K562 (cell line): ENCODE results near the gene ZNF280C. TPM values are rescaled to one million over a fixed set of nuclear protein-coding genes. Genes with fewer than 3 reads are reported as not detected.

ENCODE experiments used
- ARID1B ChIP-seq: fragments of 450-650 bp; IDR thresholded peaks from 2 replicates; pipeline ENCODE4 v1.6.1; 2016; ENCODE audit warnings: antibody characterized with exemption, mild to moderate bottlenecking, inconsistent platforms
- CREB3L1 ChIP-seq: fragments of 450-650 bp; IDR thresholded peaks from 2 replicates; pipeline ENCODE4 v1.6.1; 2014; ENCODE audit warnings: low read depth, mild to moderate bottlenecking, moderate library complexity, borderline replicate concordance
- CUX1 ChIP-seq: fragments of 200-800 bp; sonication (Bioruptor generic); IDR thresholded peaks from 2 replicates; pipeline ENCODE4 v1.6.1; 2016; ENCODE audit warnings: missing genetic modification characterization, missing compliant biosample characterization
- HDAC8 ChIP-seq: fragments of 450-650 bp; IDR thresholded peaks from 2 replicates; pipeline ENCODE4 v1.6.1; 2016; ENCODE audit warnings: mild to moderate bottlenecking, missing genetic modification characterization, moderate library complexity, missing compliant biosample characterization
- MAZ ChIP-seq, 2 experiments: fragments of 450-650 bp in 1 of 2; sonication (generic) in 1 of 2; formaldehyde crosslinking; IDR thresholded peaks in 1 of 2; conservative IDR thresholded peaks in 1 of 2; 2 replicates each; pipeline versions ENCODE4 v1.4.0 to v1.5.0; 2020; ENCODE audit warnings: mild to moderate bottlenecking in 1 of 2, missing genetic modification reagents in 1 of 2
- NR4A1 ChIP-seq, 2 experiments: fragments of 250-450 bp in 1 of 2; fragments of 450-650 bp in 1 of 2; sonication (Bioruptor Pico) in 1 of 2; IDR thresholded peaks; 2 replicates each; pipeline versions ENCODE4 v1.4.0 to v1.6.1; 2016 to 2020; ENCODE audit warnings: mild to moderate bottlenecking in 2 of 2, missing compliant biosample characterization in 1 of 2, missing genetic modification characterization in 1 of 2, moderate library complexity in 1 of 2
- PATZ1 ChIP-seq: fragments of 250-450 bp; sonication (Bioruptor Pico); IDR thresholded peaks from 2 replicates; pipeline ENCODE4 v1.5.0; 2020; ENCODE audit warnings: mild to moderate bottlenecking, borderline replicate concordance
- RBM25 ChIP-seq: fragments of 200-400 bp; formaldehyde crosslinking; IDR thresholded peaks from 2 replicates; pipeline ENCODE4 v1.6.1; 2018; ENCODE audit warnings: low read length, low read depth, moderate library complexity; ENCODE audit not compliant: severe bottlenecking
- TCF15 ChIP-seq: fragments of 250-450 bp; sonication (Bioruptor Pico); IDR thresholded peaks from 2 replicates; pipeline ENCODE4 v1.8.0; 2022; ENCODE audit warnings: moderate library complexity, mild to moderate bottlenecking, inconsistent platforms
- YY1 ChIP-seq, 3 experiments: IDR thresholded peaks; 2 replicates each; pipeline ENCODE4 v1.6.1; 2011; ENCODE audit warnings: low read length in 2 of 3, mild to moderate bottlenecking in 2 of 3, moderate library complexity in 2 of 3, borderline replicate concordance in 1 of 3, control low read depth in 1 of 3, low read depth in 1 of 3; ENCODE audit not compliant: insufficient read depth in 3 of 3, insufficient replicate concordance in 2 of 3, control insufficient read depth in 1 of 3, insufficient read length in 1 of 3; ENCODE audit errors: extremely low read depth in 1 of 3
- ZBTB2 ChIP-seq: fragments of 450-650 bp; IDR thresholded peaks from 2 replicates; pipeline ENCODE4 v1.6.1; 2016; ENCODE audit warnings: antibody characterized with exemption
- ZNF436 ChIP-seq: fragments of 250-450, 450-650 bp; sonication (Bioruptor Pico); formaldehyde crosslinking; IDR thresholded peaks from 2 replicates; pipeline ENCODE4 v1.7.0; 2020; ENCODE audit warnings: mild to moderate bottlenecking
- polyA plus RNA-seq, 8 experiments: library from polyadenylated mRNA; depleted of rRNA in 4 of 8; stranded (reverse) in 5 of 8; unstranded in 3 of 8; fragments of >200 nt; fragmentation: Nextera tagmentation in 2 of 8; fragmentation: Illumina TruSeq in 1 of 8; extraction: Ambion mirVana in 2 of 8; extraction: Trizol in 1 of 8; gene quantifications; 2 replicates each; pipeline versions ENCODE4 v1.2.1 to v1.2.3, GENCODE V29; 2011 to 2014; ENCODE audit warnings: inconsistent platforms in 1 of 8, missing spikeins in 1 of 8
- total RNA-seq, 7 experiments: library from RNA; depleted of rRNA in 6 of 7; stranded (reverse); fragments of >200 nt in 6 of 7; fragmentation: Illumina TruSeq in 2 of 7; extraction: Trizol in 2 of 7; gene quantifications; 2 replicates each; pipeline versions ENCODE4 v1.2.1 to v1.2.3, GENCODE V29; 2011 to 2021; ENCODE audit warnings: low replicate concordance in 1 of 7

The ZNF280C gene
- total and polyA plus RNA-seq, 9 of the 15 experiments (the other 6 are each of a cell fraction or from before 2014, with no cell fraction given) = 1.6 to 8.3 (median 4.4) TPM

GRCh38 chrX:130174045-130174704 is 94.5 kb downstream of the ZNF280C start (continued):
- TF ChIP-seq YY1 (IDR thresholded peaks at IDR 0.05; ENCODE audit: borderline replicate concordance in 1 of 3, control insufficient read depth in 1 of 3, extremely low read depth in 1 of 3, insufficient read depth in 3 of 3, insufficient read length in 1 of 3, insufficient replicate concordance in 2 of 3, low read depth in 1 of 3, low read length in 2 of 3) (peak in 1 of 3 experiments; percentile 34), CUX1 (CRISPR knock-in tag) (no peak), NR4A1 (CRISPR knock-in tag; IDR thresholded peaks at IDR 0.05) (no peak), NR4A1 (tag; IDR thresholded peaks at IDR 0.05) (peak; percentile 75; the same call in 1 of the 2 replicates), ZBTB2 (no peak), RBM25 (no peak), MAZ (CRISPR knock-in tag; conservative IDR thresholded peaks at IDR 0.05 in 1 of 2, IDR thresholded peaks at IDR 0.05 in 1 of 2) (0 out of 4 replicates have a peak, but pooled peaks of 1 of the 2 experiments have one; percentile 31), TCF15 (0 out of 2 replicates have a peak, but pooled peaks have one; percentile 27), CREB3L1 (no peak), ARID1B (no peak), ZNF436 (no peak), PATZ1 (CRISPR knock-in tag) (no peak), HDAC8 (tag) (0 out of 2 replicates have a peak, but pooled peaks have one; percentile 42)
